Measurements from ENCODE around the gene LSM10. TPM values are rescaled to one million over a fixed set of nuclear protein-coding genes. Genes with fewer than 3 reads are reported as not detected.
A peak's percentile ranks its signal among the peaks of the same experiment; 100 is the strongest.

Gene LSM10
- total and polyA plus RNA-seq, 9 of the 15 experiments (the other 6 are each of a cell fraction or from before 2014, with no cell fraction given) = 13.2 to 146 (median 68.9) TPM

DNA sequence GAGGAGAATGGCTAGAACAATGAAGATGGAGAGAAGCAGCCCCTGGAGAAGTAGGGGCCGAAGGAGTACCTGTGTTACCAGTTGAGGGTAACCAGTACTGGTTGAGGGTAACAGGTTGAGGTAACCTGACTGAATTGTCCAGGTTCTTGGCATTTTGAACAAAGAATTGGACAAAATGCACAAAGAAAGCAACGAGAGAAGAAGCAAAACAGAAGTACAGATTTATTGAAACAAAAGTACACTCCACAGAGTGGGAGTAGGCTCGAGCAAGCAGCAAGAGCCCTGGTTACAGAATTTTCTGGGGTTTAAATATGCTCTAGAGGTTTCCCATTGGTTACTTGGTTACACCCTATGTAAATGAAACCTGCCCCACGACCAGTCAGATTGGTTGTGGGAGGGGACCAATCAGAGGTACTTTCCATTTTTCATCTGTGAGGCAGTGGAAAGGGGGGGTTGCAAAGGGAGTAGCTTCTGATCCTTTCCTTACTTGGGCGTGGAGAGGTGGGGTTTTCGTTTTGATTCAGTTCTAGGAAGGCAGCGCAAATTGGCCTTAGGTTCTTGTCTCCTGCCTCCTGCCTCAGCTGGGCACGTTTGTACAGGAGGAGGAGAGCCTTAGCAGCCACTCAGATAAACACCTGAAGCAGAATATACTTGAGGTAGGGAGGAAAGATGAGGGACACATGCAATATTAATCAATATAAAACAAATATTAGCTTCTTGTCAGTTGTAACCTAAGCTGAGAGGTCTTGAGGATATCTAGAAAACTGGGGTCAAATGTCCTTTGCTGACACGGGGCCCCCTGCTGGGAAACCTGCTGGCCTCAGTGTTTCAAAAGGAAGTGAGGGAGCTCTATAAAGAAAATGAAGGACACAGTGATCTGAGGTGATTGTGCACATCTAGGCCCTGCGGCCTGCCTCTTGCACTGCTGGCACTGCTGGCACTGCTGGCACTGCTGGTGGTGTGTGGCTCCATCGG lies 14.3 kb upstream of the LSM10 start (continued):
- peak in 1 of 2 experiments; percentile 88; a peak in 2 of 4 replicates for TF ChIP-seq SRF (CRISPR knock-in tag; IDR thresholded peaks at IDR 0.05)
- no peak for TF ChIP-seq HDAC3 (IDR thresholded peaks at IDR 0.05; ENCODE audit: borderline replicate concordance, partially characterized antibody)
- TF ChIP-seq TFAM (CRISPR knock-in tag; conservative IDR thresholded peaks at IDR 0.05) = no peak
- TF ChIP-seq ZNF717 (CRISPR knock-in tag; IDR thresholded peaks at IDR 0.05) = no peak
- TF ChIP-seq ZNF146 (CRISPR knock-in tag; IDR thresholded peaks at IDR 0.05; ENCODE audit: unreplicated experiment) = no peak
- TF ChIP-seq FOXA1 (IDR thresholded peaks at IDR 0.05; ENCODE audit: borderline replicate concordance) = no peak
- TF ChIP-seq, protein P1, sequence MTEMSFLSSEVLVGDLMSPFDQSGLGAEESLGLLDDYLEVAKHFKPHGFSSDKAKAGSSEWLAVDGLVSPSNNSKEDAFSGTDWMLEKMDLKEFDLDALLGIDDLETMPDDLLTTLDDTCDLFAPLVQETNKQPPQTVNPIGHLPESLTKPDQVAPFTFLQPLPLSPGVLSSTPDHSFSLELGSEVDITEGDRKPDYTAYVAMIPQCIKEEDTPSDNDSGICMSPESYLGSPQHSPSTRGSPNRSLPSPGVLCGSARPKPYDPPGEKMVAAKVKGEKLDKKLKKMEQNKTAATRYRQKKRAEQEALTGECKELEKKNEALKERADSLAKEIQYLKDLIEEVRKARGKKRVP (CRISPR knock-in tag; IDR thresholded peaks at IDR 0.05) = no peak
- no peak for TF ChIP-seq HDGF (IDR thresholded peaks at IDR 0.05)
- TF ChIP-seq, protein P2, sequence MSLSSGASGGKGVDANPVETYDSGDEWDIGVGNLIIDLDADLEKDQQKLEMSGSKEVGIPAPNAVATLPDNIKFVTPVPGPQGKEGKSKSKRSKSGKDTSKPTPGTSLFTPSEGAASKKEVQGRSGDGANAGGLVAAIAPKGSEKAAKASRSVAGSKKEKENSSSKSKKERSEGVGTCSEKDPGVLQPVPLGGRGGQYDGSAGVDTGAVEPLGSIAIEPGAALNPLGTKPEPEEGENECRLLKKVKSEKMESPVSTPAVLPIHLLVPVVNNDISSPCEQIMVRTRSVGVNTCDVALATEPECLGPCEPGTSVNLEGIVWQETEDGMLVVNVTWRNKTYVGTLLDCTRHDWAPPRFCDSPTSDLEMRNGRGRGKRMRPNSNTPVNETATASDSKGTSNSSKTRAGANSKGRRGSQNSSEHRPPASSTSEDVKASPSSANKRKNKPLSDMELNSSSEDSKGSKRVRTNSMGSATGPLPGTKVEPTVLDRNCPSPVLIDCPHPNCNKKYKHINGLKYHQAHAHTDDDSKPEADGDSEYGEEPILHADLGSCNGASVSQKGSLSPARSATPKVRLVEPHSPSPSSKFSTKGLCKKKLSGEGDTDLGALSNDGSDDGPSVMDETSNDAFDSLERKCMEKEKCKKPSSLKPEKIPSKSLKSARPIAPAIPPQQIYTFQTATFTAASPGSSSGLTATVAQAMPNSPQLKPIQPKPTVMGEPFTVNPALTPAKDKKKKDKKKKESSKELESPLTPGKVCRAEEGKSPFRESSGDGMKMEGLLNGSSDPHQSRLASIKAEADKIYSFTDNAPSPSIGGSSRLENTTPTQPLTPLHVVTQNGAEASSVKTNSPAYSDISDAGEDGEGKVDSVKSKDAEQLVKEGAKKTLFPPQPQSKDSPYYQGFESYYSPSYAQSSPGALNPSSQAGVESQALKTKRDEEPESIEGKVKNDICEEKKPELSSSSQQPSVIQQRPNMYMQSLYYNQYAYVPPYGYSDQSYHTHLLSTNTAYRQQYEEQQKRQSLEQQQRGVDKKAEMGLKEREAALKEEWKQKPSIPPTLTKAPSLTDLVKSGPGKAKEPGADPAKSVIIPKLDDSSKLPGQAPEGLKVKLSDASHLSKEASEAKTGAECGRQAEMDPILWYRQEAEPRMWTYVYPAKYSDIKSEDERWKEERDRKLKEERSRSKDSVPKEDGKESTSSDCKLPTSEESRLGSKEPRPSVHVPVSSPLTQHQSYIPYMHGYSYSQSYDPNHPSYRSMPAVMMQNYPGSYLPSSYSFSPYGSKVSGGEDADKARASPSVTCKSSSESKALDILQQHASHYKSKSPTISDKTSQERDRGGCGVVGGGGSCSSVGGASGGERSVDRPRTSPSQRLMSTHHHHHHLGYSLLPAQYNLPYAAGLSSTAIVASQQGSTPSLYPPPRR (CRISPR knock-in tag; IDR thresholded peaks at IDR 0.05; ENCODE audit: borderline replicate concordance) = no peak
- no peak for TF ChIP-seq TAF15 (IDR thresholded peaks at IDR 0.05; ENCODE audit: low read depth, low read length)
- TF ChIP-seq, protein P3, sequence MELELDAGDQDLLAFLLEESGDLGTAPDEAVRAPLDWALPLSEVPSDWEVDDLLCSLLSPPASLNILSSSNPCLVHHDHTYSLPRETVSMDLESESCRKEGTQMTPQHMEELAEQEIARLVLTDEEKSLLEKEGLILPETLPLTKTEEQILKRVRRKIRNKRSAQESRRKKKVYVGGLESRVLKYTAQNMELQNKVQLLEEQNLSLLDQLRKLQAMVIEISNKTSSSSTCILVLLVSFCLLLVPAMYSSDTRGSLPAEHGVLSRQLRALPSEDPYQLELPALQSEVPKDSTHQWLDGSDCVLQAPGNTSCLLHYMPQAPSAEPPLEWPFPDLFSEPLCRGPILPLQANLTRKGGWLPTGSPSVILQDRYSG (tag; conservative IDR thresholded peaks at IDR 0.05; ENCODE audit: low read depth) = no peak
- TF ChIP-seq, protein P4, sequence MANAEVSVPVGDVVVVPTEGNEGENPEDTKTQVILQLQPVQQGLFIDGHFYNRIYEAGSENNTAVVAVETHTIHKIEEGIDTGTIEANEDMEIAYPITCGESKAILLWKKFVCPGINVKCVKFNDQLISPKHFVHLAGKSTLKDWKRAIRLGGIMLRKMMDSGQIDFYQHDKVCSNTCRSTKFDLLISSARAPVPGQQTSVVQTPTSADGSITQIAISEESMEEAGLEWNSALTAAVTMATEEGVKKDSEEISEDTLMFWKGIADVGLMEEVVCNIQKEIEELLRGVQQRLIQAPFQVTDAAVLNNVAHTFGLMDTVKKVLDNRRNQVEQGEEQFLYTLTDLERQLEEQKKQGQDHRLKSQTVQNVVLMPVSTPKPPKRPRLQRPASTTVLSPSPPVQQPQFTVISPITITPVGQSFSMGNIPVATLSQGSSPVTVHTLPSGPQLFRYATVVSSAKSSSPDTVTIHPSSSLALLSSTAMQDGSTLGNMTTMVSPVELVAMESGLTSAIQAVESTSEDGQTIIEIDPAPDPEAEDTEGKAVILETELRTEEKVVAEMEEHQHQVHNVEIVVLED (CRISPR knock-in tag; IDR thresholded peaks at IDR 0.05) = no peak
- 0 out of 2 replicates have a peak, but pooled peaks have one; percentile 16 for TF ChIP-seq MYBL2 (IDR thresholded peaks at IDR 0.05; ENCODE audit: low read depth)
- no peak for TF ChIP-seq MYBL2 (CRISPR knock-in tag; IDR thresholded peaks at IDR 0.05; ENCODE audit: borderline replicate concordance)
- TF ChIP-seq CREBBP (IDR thresholded peaks at IDR 0.05; ENCODE audit: low read depth, low read length) = no peak
- TF ChIP-seq E2F3 (CRISPR knock-in tag; IDR thresholded peaks at IDR 0.05) = no peak
- TF ChIP-seq, protein P5, sequence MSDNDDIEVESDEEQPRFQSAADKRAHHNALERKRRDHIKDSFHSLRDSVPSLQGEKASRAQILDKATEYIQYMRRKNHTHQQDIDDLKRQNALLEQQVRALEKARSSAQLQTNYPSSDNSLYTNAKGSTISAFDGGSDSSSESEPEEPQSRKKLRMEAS (CRISPR knock-in tag; IDR thresholded peaks at IDR 0.05) = no peak

Data from K562 (cell line).